Fibroblast of lung (primary cell): ENCODE results near the gene SLC23A2. TPM values are rescaled to one million over a fixed set of nuclear protein-coding genes. Genes with fewer than 3 reads are reported as not detected.

Experiments used
- DNase-seq, 2 donors: peaks; one replicate each; pipeline versions ENCODE4 v3.0.0 to v3.0.0-alpha.2; 2010; ENCODE audit warnings: low read depth in 2 of 2
- H2AFZ ChIP-seq: 2 replicates; pipeline ENCODE4 v1.5.1; 2012; ENCODE audit warnings: low read length, control low read depth, inconsistent platforms
- H3K27ac ChIP-seq: 2 replicates; pipeline ENCODE4 v1.5.1; 2011; ENCODE audit warnings: low read length, control low read depth; ENCODE audit not compliant: insufficient read depth
- H3K27me3 ChIP-seq: 2 replicates; pipeline ENCODE4 v1.5.1; 2011; ENCODE audit warnings: mild to moderate bottlenecking, low read length; ENCODE audit not compliant: control insufficient read depth, insufficient read depth
- H3K36me3 ChIP-seq: 2 replicates; pipeline ENCODE4 v1.5.1; 2011; ENCODE audit warnings: low read length; ENCODE audit not compliant: control insufficient read depth, insufficient read depth
- H3K4me1 ChIP-seq: 2 replicates; pipeline ENCODE4 v1.5.1; 2011; ENCODE audit warnings: low read length; ENCODE audit not compliant: control insufficient read depth, insufficient read depth; ENCODE audit errors: extremely low read depth
- H3K4me2 ChIP-seq: 2 replicates; pipeline ENCODE4 v1.5.1; 2011; ENCODE audit warnings: low read length, control low read depth; ENCODE audit not compliant: insufficient read depth; ENCODE audit errors: extremely low read depth
- H3K4me3 ChIP-seq, 4 experiments: fragments of 200-600 bp in 1 of 4; sonication (generic) in 1 of 4; replicated peaks in 1 of 4; 2 replicates each; pipeline ENCODE4 v1.5.1; 2011 to 2016; ENCODE audit warnings: low read length in 4 of 4, low read depth in 3 of 4, mild to moderate bottlenecking in 3 of 4, control low read depth in 2 of 4, inconsistent platforms in 1 of 4, mixed read lengths in 1 of 4; ENCODE audit not compliant: insufficient read depth in 1 of 4; ENCODE audit errors: control extremely low read depth in 1 of 4
- H3K79me2 ChIP-seq: 2 replicates; pipeline ENCODE4 v1.5.1; 2012; ENCODE audit warnings: mild to moderate bottlenecking, low read length, inconsistent platforms; ENCODE audit not compliant: control insufficient read depth, insufficient read depth
- H3K9ac ChIP-seq: 2 replicates; pipeline ENCODE4 v1.5.1; 2011; ENCODE audit warnings: mild to moderate bottlenecking, low read length, control low read depth; ENCODE audit not compliant: insufficient read depth
- H3K9me3 ChIP-seq: 2 replicates; pipeline ENCODE4 v1.5.1; 2012; ENCODE audit warnings: low read depth, low read length; ENCODE audit not compliant: control insufficient read depth, insufficient read depth
- H4K20me1 ChIP-seq: 2 replicates; pipeline ENCODE4 v1.5.1; 2011; ENCODE audit warnings: low read length; ENCODE audit not compliant: control insufficient read depth, insufficient read depth; ENCODE audit errors: extremely low read depth
- CTCF ChIP-seq, 2 donors: IDR thresholded peaks in 1 of 2; conservative IDR thresholded peaks in 1 of 2; 1 replicate in 1 of 2; 2 replicates in 1 of 2; pipeline ENCODE4 v1.5.1; 2011 to 2012; ENCODE audit warnings: low read length in 2 of 2, control low read depth in 1 of 2, inconsistent platforms in 1 of 2, low read depth in 1 of 2, mild to moderate bottlenecking in 1 of 2
- EZH2 ChIP-seq: IDR thresholded peaks from 2 replicates; pipeline ENCODE4 v1.5.1; 2012; ENCODE audit warnings: low read length, control low read depth, mild to moderate bottlenecking; ENCODE audit errors: missing control alignments
- polyA plus RNA-seq, 2 donors: library from polyadenylated mRNA; depleted of rRNA in 1 of 2; stranded (reverse) in 1 of 2; unstranded in 1 of 2; fragments of >200 nt; gene quantifications; 2 replicates each; pipeline ENCODE4 v1.2.1, GENCODE V29; 2011 to 2012; ENCODE audit warnings: missing spikeins in 1 of 2
- total RNA-seq: library from RNA; depleted of rRNA; stranded (reverse); fragments of >200 nt; gene quantifications from 2 replicates; pipeline ENCODE4 v1.2.1, GENCODE V29; 2014

The SLC23A2 gene
- total and polyA plus RNA-seq, 2 donors (not counting 1 experiment from before 2014, with no cell fraction given), result 12.1 to 17.5 TPM

- Histone ChIP-seq H3K27me3 (peaks cover 2% of the 10 kb centered on the region), H3K4me3 (no peak overlapping the region), H3K4me1 (no peaks in the 10 kb centered on the region), H4K20me1 (no peaks in the 10 kb centered on the region), H3K9ac (no peak overlapping the region), H3K36me3 (no peaks in the 10 kb centered on the region), H2AFZ (no peak overlapping the region), H3K4me2 (no peak overlapping the region), H3K79me2 (no peaks in the 10 kb centered on the region), H3K27ac (no peak overlapping the region), H3K9me3 (no peaks in the 10 kb centered on the region)
- DNase-seq, result no peak
- TF ChIP-seq EZH2, result no peak
- no peak for TF ChIP-seq CTCF (conservative IDR thresholded peaks at IDR 0.05 in 1 of 2, IDR thresholded peaks at IDR 0.05 in 1 of 2; ENCODE audit: low read depth in 1 of 2, low read length in 2 of 2)
Measured at GRCh38 chr20:4812641-4813075, 188.7 kb downstream of the SLC23A2 start.

GRCh38 chr20:4812216-4812615 lies 189.1 kb downstream of the SLC23A2 start:
- no peak for DNase-seq
- H3K9ac ChIP-seq, result no peak overlapping the region
- H3K4me3 ChIP-seq, result no peak overlapping the region
- H3K27me3 ChIP-seq, result peaks cover 2% of the 10 kb centered on the region
- TF ChIP-seq EZH2, result no peak
- no peak for TF ChIP-seq CTCF (conservative IDR thresholded peaks at IDR 0.05 in 1 of 2, IDR thresholded peaks at IDR 0.05 in 1 of 2; ENCODE audit: low read depth in 1 of 2, low read length in 2 of 2)
- no peaks in the 10 kb centered on the region for H3K9me3 ChIP-seq
- no peak overlapping the region for H3K27ac ChIP-seq
- no peaks in the 10 kb centered on the region for H4K20me1 ChIP-seq
- H3K4me2 ChIP-seq, result no peak overlapping the region
- H3K36me3 ChIP-seq, result no peaks in the 10 kb centered on the region
- H2AFZ ChIP-seq, result no peak overlapping the region
- H3K79me2 ChIP-seq, result no peaks in the 10 kb centered on the region
- no peaks in the 10 kb centered on the region for H3K4me1 ChIP-seq

GRCh38 chr20:4811661-4812181 lies 189.6 kb downstream of the SLC23A2 start:
- H3K4me3 ChIP-seq, result no peak overlapping the region
- H3K4me2 ChIP-seq, result no peak overlapping the region
- H3K9ac ChIP-seq, result no peak overlapping the region
- H3K27me3 ChIP-seq, result peaks cover 2% of the 10 kb centered on the region
- no peak for TF ChIP-seq CTCF (conservative IDR thresholded peaks at IDR 0.05 in 1 of 2, IDR thresholded peaks at IDR 0.05 in 1 of 2; ENCODE audit: low read depth in 1 of 2, low read length in 2 of 2)
- TF ChIP-seq EZH2, result no peak
- H3K4me1 ChIP-seq, result no peaks in the 10 kb centered on the region
- H3K27ac ChIP-seq, result no peak overlapping the region
- H3K9me3 ChIP-seq, result no peaks in the 10 kb centered on the region
- no peak for DNase-seq
- no peaks in the 10 kb centered on the region for H4K20me1 ChIP-seq
- H3K79me2 ChIP-seq, result no peaks in the 10 kb centered on the region
- no peak overlapping the region for H2AFZ ChIP-seq
- H3K36me3 ChIP-seq, result no peaks in the 10 kb centered on the region
